Caco-2 (cell line): ENCODE data around the gene ATXN7L2. TPM values are rescaled to one million over a fixed set of nuclear protein-coding genes. Genes with fewer than 3 reads are reported as not detected.

Source experiments
- BruUV-seq: library from RNA; stranded (reverse); fragments of 400-500 nt; replicated peaks from 2 replicates; lab custom pipeline; 2021; lab: Mats Ljungman, UMichigan
- CTCF ChIA-PET: fragments of 300-600 bp; sonication (Branson Sonifier 250); formaldehyde crosslinking; loops from one replicate; lab custom pipeline; 2022; ENCODE audit warnings: antibody characterized with exemption; lab: Charles Lee
- POLR2A ChIA-PET: fragments of 300-600 bp; sonication (Branson Sonifier 250); formaldehyde crosslinking; loops from one replicate; lab custom pipeline; 2022; ENCODE audit warnings: antibody characterized with exemption; lab: Charles Lee
- DNase-seq, 2 experiments: peaks; one replicate each; pipeline versions ENCODE4 v3.0.0 to v3.0.0-alpha.2; 2020 to 2022
- H3K27me3 ChIP-seq: replicated peaks from 2 replicates; pipeline ENCODE4 v1.6.0; 2011; ENCODE audit warnings: low read length; ENCODE audit not compliant: control insufficient read depth, insufficient read depth
- H3K36me3 ChIP-seq: 2 replicates; pipeline ENCODE4 v1.5.1; 2011; ENCODE audit warnings: low read length; ENCODE audit not compliant: control insufficient read depth, insufficient read depth
- H3K4me1 ChIP-seq: fragments of 250-450 bp; sonication (Bioruptor Pico); 2 replicates; pipeline ENCODE4 v1.5.1; 2020; ENCODE audit warnings: mild to moderate bottlenecking
- H3K4me3 ChIP-seq: 2 replicates; pipeline ENCODE4 v1.5.1; 2011; ENCODE audit warnings: low read depth, mild to moderate bottlenecking, control low read depth, low read length
- H3K9me3 ChIP-seq: fragments of 250-450 bp; sonication (Bioruptor Pico); 2 replicates; pipeline ENCODE4 v1.5.1; 2020; ENCODE audit warnings: mild to moderate bottlenecking, moderate library complexity
- H3K27ac Mint-ChIP-seq: one replicate; pipeline ENCODE4 v1.8.0; 2022; ENCODE audit warnings: mixed read lengths; ENCODE audit not compliant: unreplicated experiment
- H3K27me3 Mint-ChIP-seq: one replicate; pipeline ENCODE4 v1.8.0; 2022; ENCODE audit warnings: mixed read lengths; ENCODE audit not compliant: insufficient read depth, unreplicated experiment
- H3K36me3 Mint-ChIP-seq: one replicate; pipeline ENCODE4 v1.8.0; 2022; ENCODE audit warnings: mild to moderate bottlenecking, mixed read lengths; ENCODE audit not compliant: insufficient read depth, unreplicated experiment
- H3K4me1 Mint-ChIP-seq: one replicate; pipeline ENCODE4 v1.8.0; 2022; ENCODE audit warnings: low read depth, mixed read lengths; ENCODE audit not compliant: unreplicated experiment
- H3K4me3 Mint-ChIP-seq: one replicate; pipeline ENCODE4 v1.8.0; 2022; ENCODE audit warnings: mild to moderate bottlenecking, moderate library complexity, mixed read lengths; ENCODE audit not compliant: unreplicated experiment
- H3K9me3 Mint-ChIP-seq: one replicate; pipeline ENCODE4 v1.8.0; 2022; ENCODE audit warnings: mixed read lengths; ENCODE audit not compliant: unreplicated experiment
- CTCF ChIP-seq, 2 experiments: fragments of 200-600 bp in 1 of 2; IDR thresholded peaks; 1 replicate in 1 of 2; 2 replicates in 1 of 2; pipeline versions ENCODE4 v1.5.1 to v1.8.0; 2011 to 2022; ENCODE audit warnings: antibody characterized with exemption in 1 of 2, control low read depth in 1 of 2, inconsistent platforms in 1 of 2, low read depth in 1 of 2, low read length in 1 of 2, mild to moderate bottlenecking in 1 of 2, moderate library complexity in 1 of 2; ENCODE audit not compliant: insufficient read depth in 1 of 2, severe bottlenecking in 1 of 2, unreplicated experiment in 1 of 2
- intact Hi-C: fragments of 100-400 bp; cut with micrococcal nuclease; formaldehyde crosslinking; loops from one replicate; pipeline ENCODE4 v1.10.0; 2022; ENCODE audit not compliant: unreplicated experiment
- total RNA-seq: library from RNA; stranded (reverse); gene quantifications from 2 replicates; pipeline ENCODE4 v1.2.3, GENCODE V29; 2022

Gene ATXN7L2
- total RNA-seq, 1 experiment from 2014 or later: 4.0 TPM

GRCh38 chr1:109490029-109490933 lies 6.6 kb downstream of the ATXN7L2 start:
- intact Hi-C loops: loop anchor here (1.0 kb wide), 1 partner anchor 42 kb away; no protein-coding TSS in a partner anchor
- peak; percentile 58 to 74 for TF ChIP-seq CTCF (IDR thresholded peaks at IDR 0.05; ENCODE audit: insufficient read depth in 1 of 2, low read depth in 1 of 2, low read length in 1 of 2, severe bottlenecking in 1 of 2, unreplicated experiment in 1 of 2)
- no TSS peak for BruUV-seq
- no peaks in the 10 kb centered on the region for H3K9me3 Mint-ChIP-seq
- H3K27ac Mint-ChIP-seq: no peak overlapping the region
- ChIA-PET POLR2A (interaction anchor here (0.5 to 1.3 kb wide), 2 partner anchors 11 to 58 kb away, joined by 3 to 4 read pairs; partner anchors contain the start of gene GNAI3), CTCF (interaction anchor here (0.8 to 11.6 kb wide), 5 partner anchors 9 to 65 kb away, joined by 3 to 131 read pairs (median 5); partner anchors contain the start of genes AMIGO1 and GNAI3)
- peak in 1 of 2 experiments; percentile 68 for DNase-seq
- H3K36me3 Mint-ChIP-seq: peaks cover 6% of the 10 kb centered on the region
- no peaks in the 10 kb centered on the region for H3K4me1 ChIP-seq
- H3K27me3 ChIP-seq: no peaks in the 10 kb centered on the region
- H3K4me1 Mint-ChIP-seq: no peaks in the 10 kb centered on the region
- H3K36me3 ChIP-seq: no peaks in the 10 kb centered on the region
- H3K4me3 ChIP-seq: no peak overlapping the region
- H3K4me3 Mint-ChIP-seq: no peak overlapping the region
- no peaks in the 10 kb centered on the region for H3K9me3 ChIP-seq
- no peaks in the 10 kb centered on the region for H3K27me3 Mint-ChIP-seq

GRCh38 chr1:109490934-109491302 lies 7.2 kb downstream of the ATXN7L2 start:
- Histone ChIP-seq H3K36me3 (no peaks in the 10 kb centered on the region), H3K9me3 (no peaks in the 10 kb centered on the region), H3K4me3 (no peak overlapping the region), H3K27me3 (no peaks in the 10 kb centered on the region), H3K4me1 (no peaks in the 10 kb centered on the region)
- ChIA-PET POLR2A (interaction anchor here (0.5 to 1.3 kb wide), 2 partner anchors 11 to 58 kb away, joined by 3 to 4 read pairs; partner anchors contain the start of gene GNAI3), CTCF (interaction anchor here (0.8 to 11.6 kb wide), 5 partner anchors 9 to 66 kb away, joined by 3 to 131 read pairs (median 5); partner anchors contain the start of genes AMIGO1 and GNAI3)
- Mint-ChIP-seq H3K36me3 (peaks cover 6% of the 10 kb centered on the region), H3K4me3 (no peak overlapping the region), H3K4me1 (no peaks in the 10 kb centered on the region), H3K9me3 (no peaks in the 10 kb centered on the region), H3K27ac (no peak overlapping the region), H3K27me3 (no peaks in the 10 kb centered on the region)
- intact Hi-C loops: loop anchor here (1.0 kb wide), 1 partner anchor 41 kb away; no protein-coding TSS in a partner anchor
- no peak for DNase-seq
- TF ChIP-seq CTCF (IDR thresholded peaks at IDR 0.05; ENCODE audit: insufficient read depth in 1 of 2, low read depth in 1 of 2, low read length in 1 of 2, severe bottlenecking in 1 of 2, unreplicated experiment in 1 of 2): no peak
- no TSS peak for BruUV-seq

GRCh38 chr1:109491372-109491771 lies 7.7 kb downstream of the ATXN7L2 start:
- no peak overlapping the region for H3K4me3 ChIP-seq
- H3K36me3 Mint-ChIP-seq: peaks cover 6% of the 10 kb centered on the region
- no peaks in the 10 kb centered on the region for H3K4me1 Mint-ChIP-seq
- ChIA-PET POLR2A (interaction anchor here (0.5 to 1.3 kb wide), 2 partner anchors 12 to 57 kb away, joined by 3 to 4 read pairs; partner anchors contain the start of gene GNAI3), CTCF (interaction anchor here (1.1 to 11.6 kb wide), 3 partner anchors 40 to 66 kb away, joined by 3 to 131 read pairs (median 6); partner anchors contain the start of gene GNAI3)
- no peaks in the 10 kb centered on the region for H3K36me3 ChIP-seq
- intact Hi-C loops: no loop called here
- no TSS peak for BruUV-seq
- H3K4me1 ChIP-seq: no peaks in the 10 kb centered on the region
- H3K9me3 ChIP-seq: no peaks in the 10 kb centered on the region
- H3K27me3 Mint-ChIP-seq: no peaks in the 10 kb centered on the region
- H3K9me3 Mint-ChIP-seq: no peaks in the 10 kb centered on the region
- no peak overlapping the region for H3K4me3 Mint-ChIP-seq
- DNase-seq: no peak
- no peaks in the 10 kb centered on the region for H3K27me3 ChIP-seq
- no peak overlapping the region for H3K27ac Mint-ChIP-seq
- TF ChIP-seq CTCF (IDR thresholded peaks at IDR 0.05; ENCODE audit: insufficient read depth in 1 of 2, low read depth in 1 of 2, low read length in 1 of 2, severe bottlenecking in 1 of 2, unreplicated experiment in 1 of 2): no peak
